GM18870 (cell line): Measurements from ENCODE around the gene KCNJ5.

Experiments used
- ATAC-seq: cut with Tn5 transposase; IDR thresholded peaks from one replicate; pipeline ENCODE4 v1.9.1; 2021; ENCODE audit warnings: moderate library complexity; ENCODE audit not compliant: unreplicated experiment

The KCNJ5 gene

GRCh38 chr11:128946648-128947047 lies 55.5 kb downstream of the KCNJ5 start:
- no peak for ATAC-seq

- ATAC-seq: no peak
Measured at GRCh38 chr11:128947773-128948172, 56.6 kb downstream of the KCNJ5 start.

GRCh38 chr11:128948583-128948982 lies 57.4 kb downstream of the KCNJ5 start:
- no peak for ATAC-seq

GRCh38 chr11:128949791-128950454 lies 58.8 kb downstream of the KCNJ5 start:
- no peak for ATAC-seq

GRCh38 chr11:128953151-128953550 lies 62.0 kb downstream of the KCNJ5 start:
- no peak for ATAC-seq

- ATAC-seq: no peak
Measured at GRCh38 chr11:128955636-128956035, 64.5 kb downstream of the KCNJ5 start.

GRCh38 chr11:128956401-128957201 lies 65.4 kb downstream of the KCNJ5 start:
- ATAC-seq: peak; percentile 58

GRCh38 chr11:128957202-128957482 lies 66.0 kb downstream of the KCNJ5 start:
- ATAC-seq: no peak

- ATAC-seq: no peak
Measured at GRCh38 chr11:128961645-128962044, 70.5 kb downstream of the KCNJ5 start.

- no peak for ATAC-seq
Measured at GRCh38 chr11:128962896-128963295, 71.7 kb downstream of the KCNJ5 start.

- ATAC-seq: no peak
Measured at GRCh38 chr11:128963744-128964325, 72.7 kb downstream of the KCNJ5 start.

- ATAC-seq: no peak
Measured at GRCh38 chr11:128964463-128964930, 73.3 kb downstream of the KCNJ5 start.

GRCh38 chr11:128965485-128965884 lies 74.3 kb downstream of the KCNJ5 start:
- ATAC-seq: peak; percentile 99

- ATAC-seq: no peak
Measured at GRCh38 chr11:128967578-128967977, 76.4 kb downstream of the KCNJ5 start.

- no peak for ATAC-seq
Measured at GRCh38 chr11:128968916-128969315, 77.8 kb downstream of the KCNJ5 start.
